Fibroblast of lung (primary cell): Measurements from ENCODE around the gene TRRAP. TPM values are rescaled to one million over a fixed set of nuclear protein-coding genes. Genes with fewer than 3 reads are reported as not detected.

Source experiments
- DNase-seq, 2 donors: peaks; one replicate each; pipeline versions ENCODE4 v3.0.0 to v3.0.0-alpha.2; 2010; ENCODE audit warnings: low read depth in 2 of 2
- H2AFZ ChIP-seq: 2 replicates; pipeline ENCODE4 v1.5.1; 2012; ENCODE audit warnings: low read length, control low read depth, inconsistent platforms
- H3K27ac ChIP-seq: 2 replicates; pipeline ENCODE4 v1.5.1; 2011; ENCODE audit warnings: low read length, control low read depth; ENCODE audit not compliant: insufficient read depth
- H3K27me3 ChIP-seq: 2 replicates; pipeline ENCODE4 v1.5.1; 2011; ENCODE audit warnings: mild to moderate bottlenecking, low read length; ENCODE audit not compliant: control insufficient read depth, insufficient read depth
- H3K36me3 ChIP-seq: 2 replicates; pipeline ENCODE4 v1.5.1; 2011; ENCODE audit warnings: low read length; ENCODE audit not compliant: control insufficient read depth, insufficient read depth
- H3K4me1 ChIP-seq: 2 replicates; pipeline ENCODE4 v1.5.1; 2011; ENCODE audit warnings: low read length; ENCODE audit not compliant: control insufficient read depth, insufficient read depth; ENCODE audit errors: extremely low read depth
- H3K4me2 ChIP-seq: 2 replicates; pipeline ENCODE4 v1.5.1; 2011; ENCODE audit warnings: low read length, control low read depth; ENCODE audit not compliant: insufficient read depth; ENCODE audit errors: extremely low read depth
- H3K4me3 ChIP-seq, 4 experiments: fragments of 200-600 bp in 1 of 4; sonication (generic) in 1 of 4; replicated peaks in 1 of 4; 2 replicates each; pipeline ENCODE4 v1.5.1; 2011 to 2016; ENCODE audit warnings: low read length in 4 of 4, low read depth in 3 of 4, mild to moderate bottlenecking in 3 of 4, control low read depth in 2 of 4, inconsistent platforms in 1 of 4, mixed read lengths in 1 of 4; ENCODE audit not compliant: insufficient read depth in 1 of 4; ENCODE audit errors: control extremely low read depth in 1 of 4
- H3K79me2 ChIP-seq: 2 replicates; pipeline ENCODE4 v1.5.1; 2012; ENCODE audit warnings: mild to moderate bottlenecking, low read length, inconsistent platforms; ENCODE audit not compliant: control insufficient read depth, insufficient read depth
- H3K9ac ChIP-seq: 2 replicates; pipeline ENCODE4 v1.5.1; 2011; ENCODE audit warnings: mild to moderate bottlenecking, low read length, control low read depth; ENCODE audit not compliant: insufficient read depth
- H3K9me3 ChIP-seq: 2 replicates; pipeline ENCODE4 v1.5.1; 2012; ENCODE audit warnings: low read depth, low read length; ENCODE audit not compliant: control insufficient read depth, insufficient read depth
- H4K20me1 ChIP-seq: 2 replicates; pipeline ENCODE4 v1.5.1; 2011; ENCODE audit warnings: low read length; ENCODE audit not compliant: control insufficient read depth, insufficient read depth; ENCODE audit errors: extremely low read depth
- CTCF ChIP-seq, 2 donors: IDR thresholded peaks in 1 of 2; conservative IDR thresholded peaks in 1 of 2; 1 replicate in 1 of 2; 2 replicates in 1 of 2; pipeline ENCODE4 v1.5.1; 2011 to 2012; ENCODE audit warnings: low read length in 2 of 2, control low read depth in 1 of 2, inconsistent platforms in 1 of 2, low read depth in 1 of 2, mild to moderate bottlenecking in 1 of 2
- EZH2 ChIP-seq: IDR thresholded peaks from 2 replicates; pipeline ENCODE4 v1.5.1; 2012; ENCODE audit warnings: low read length, control low read depth, mild to moderate bottlenecking; ENCODE audit errors: missing control alignments
- polyA plus RNA-seq, 2 donors: library from polyadenylated mRNA; depleted of rRNA in 1 of 2; stranded (reverse) in 1 of 2; unstranded in 1 of 2; fragments of >200 nt; gene quantifications; 2 replicates each; pipeline ENCODE4 v1.2.1, GENCODE V29; 2011 to 2012; ENCODE audit warnings: missing spikeins in 1 of 2
- total RNA-seq: library from RNA; depleted of rRNA; stranded (reverse); fragments of >200 nt; gene quantifications from 2 replicates; pipeline ENCODE4 v1.2.1, GENCODE V29; 2014

The TRRAP gene
- total and polyA plus RNA-seq, 2 donors (not counting 1 experiment from before 2014, with no cell fraction given), result 11.3 to 20.6 TPM

- TF ChIP-seq EZH2 (no peak), CTCF (conservative IDR thresholded peaks at IDR 0.05 in 1 of 2, IDR thresholded peaks at IDR 0.05 in 1 of 2; ENCODE audit: low read depth in 1 of 2, low read length in 2 of 2) (no peak)
Observed at GRCh38 chr7:98864731-98865453, 13.4 kb upstream of the TRRAP start.

GRCh38 chr7:98866351-98866750 is 12.0 kb upstream of the TRRAP start:
- H3K4me1 ChIP-seq, result peaks cover 2% of the 10 kb centered on the region

More at GRCh38 chr7:98864731-98865453, 13.4 kb upstream of the TRRAP start:
- Histone ChIP-seq H4K20me1 (no peaks in the 10 kb centered on the region), H3K9ac (no peak overlapping the region), H3K4me3 (no peak overlapping the region), H3K9me3 (no peaks in the 10 kb centered on the region), H3K4me2 (no peak overlapping the region), H3K27me3 (peaks cover 11% of the 10 kb centered on the region), H2AFZ (no peak overlapping the region), H3K36me3 (no peaks in the 10 kb centered on the region), H3K79me2 (no peaks in the 10 kb centered on the region), H3K27ac (no peak overlapping the region), H3K4me1 (peaks cover 2% of the 10 kb centered on the region)
- no peak for DNase-seq

GRCh38 chr7:98866765-98867164 is 11.6 kb upstream of the TRRAP start:
- Histone ChIP-seq H3K79me2 (no peaks in the 10 kb centered on the region), H3K9ac (no peak overlapping the region), H2AFZ (no peak overlapping the region), H3K36me3 (no peaks in the 10 kb centered on the region), H3K4me1 (peaks cover 2% of the 10 kb centered on the region), H3K4me2 (no peak overlapping the region), H3K27ac (no peak overlapping the region), H3K4me3 (no peak overlapping the region), H3K27me3 (peaks cover 13% of the 10 kb centered on the region), H4K20me1 (no peaks in the 10 kb centered on the region), H3K9me3 (no peaks in the 10 kb centered on the region)
- no peak for TF ChIP-seq CTCF (conservative IDR thresholded peaks at IDR 0.05 in 1 of 2, IDR thresholded peaks at IDR 0.05 in 1 of 2; ENCODE audit: low read depth in 1 of 2, low read length in 2 of 2)
- TF ChIP-seq EZH2, result no peak
- DNase-seq, result no peak

More at GRCh38 chr7:98866351-98866750, 12.0 kb upstream of the TRRAP start:
- H2AFZ ChIP-seq, result no peak overlapping the region
- no peaks in the 10 kb centered on the region for H3K79me2 ChIP-seq
- H3K9me3 ChIP-seq, result no peaks in the 10 kb centered on the region
- no peak overlapping the region for H3K4me2 ChIP-seq
- no peak overlapping the region for H3K27ac ChIP-seq
- DNase-seq, result no peak
- H4K20me1 ChIP-seq, result no peaks in the 10 kb centered on the region
- no peak for TF ChIP-seq CTCF (conservative IDR thresholded peaks at IDR 0.05 in 1 of 2, IDR thresholded peaks at IDR 0.05 in 1 of 2; ENCODE audit: low read depth in 1 of 2, low read length in 2 of 2)
- TF ChIP-seq EZH2, result no peak
- H3K9ac ChIP-seq, result no peak overlapping the region
- H3K4me3 ChIP-seq, result no peak overlapping the region
- peaks cover 11% of the 10 kb centered on the region for H3K27me3 ChIP-seq
- no peaks in the 10 kb centered on the region for H3K36me3 ChIP-seq
